AG04450 (cell line): ENCODE data around the gene HK3. TPM values are rescaled to one million over a fixed set of nuclear protein-coding genes. Genes with fewer than 3 reads are reported as not detected.

Experiments used
- CTCF ChIA-PET: fragments of 300-600, 350-600 bp; formaldehyde crosslinking; extraction: SDS; loops from one replicate; lab custom pipeline; 2022; ENCODE audit warnings: antibody characterized with exemption, inconsistent platforms; lab: Charles Lee
- POLR2A ChIA-PET: fragments of 350-600 bp; formaldehyde crosslinking; extraction: SDS; loops from one replicate; lab custom pipeline; 2021; ENCODE audit warnings: antibody characterized with exemption, inconsistent platforms; lab: Yijun Ruan, JAX
- DNase-seq: peaks from one replicate; pipeline ENCODE4 v3.0.0-alpha.2; 2011; ENCODE audit warnings: low read depth, low spot score
- H3K27ac ChIP-seq: one replicate; pipeline ENCODE4 v1.5.1; 2012; ENCODE audit warnings: low read depth, low read length, control low read depth
- H3K27me3 ChIP-seq: one replicate; pipeline ENCODE4 v1.6.0; 2012; ENCODE audit warnings: low read length; ENCODE audit not compliant: control insufficient read depth, insufficient read depth
- H3K4me3 ChIP-seq: 2 replicates; pipeline ENCODE4 v1.5.1; 2011; ENCODE audit warnings: mild to moderate bottlenecking, low read depth, low read length, control low read depth
- H3K9me3 ChIP-seq: 2 replicates; pipeline ENCODE4 v1.5.1; 2012; ENCODE audit warnings: low read length; ENCODE audit not compliant: control insufficient read depth, insufficient read depth
- polyA minus RNA-seq: library from RNA; depleted of rRNA, polyadenylated mRNA; stranded (reverse); fragments of >200 nt; gene quantifications from 2 replicates; pipeline ENCODE4 v1.2.3, GENCODE V29; 2011; rRNA and poly(A)+ RNA removed
- polyA plus RNA-seq: library from polyadenylated mRNA; depleted of rRNA; stranded (reverse); fragments of >200 nt; gene quantifications from 2 replicates; pipeline ENCODE4 v1.2.3, GENCODE V29; 2011; rRNA removed
- TF ChIP-seq, protein P1 (sequence below): IDR thresholded peaks from 2 replicates; pipeline ENCODE4 v1.5.1; 2011; ENCODE audit warnings: low read depth, low read length, control low read depth, inconsistent platforms

The HK3 gene, protein sequence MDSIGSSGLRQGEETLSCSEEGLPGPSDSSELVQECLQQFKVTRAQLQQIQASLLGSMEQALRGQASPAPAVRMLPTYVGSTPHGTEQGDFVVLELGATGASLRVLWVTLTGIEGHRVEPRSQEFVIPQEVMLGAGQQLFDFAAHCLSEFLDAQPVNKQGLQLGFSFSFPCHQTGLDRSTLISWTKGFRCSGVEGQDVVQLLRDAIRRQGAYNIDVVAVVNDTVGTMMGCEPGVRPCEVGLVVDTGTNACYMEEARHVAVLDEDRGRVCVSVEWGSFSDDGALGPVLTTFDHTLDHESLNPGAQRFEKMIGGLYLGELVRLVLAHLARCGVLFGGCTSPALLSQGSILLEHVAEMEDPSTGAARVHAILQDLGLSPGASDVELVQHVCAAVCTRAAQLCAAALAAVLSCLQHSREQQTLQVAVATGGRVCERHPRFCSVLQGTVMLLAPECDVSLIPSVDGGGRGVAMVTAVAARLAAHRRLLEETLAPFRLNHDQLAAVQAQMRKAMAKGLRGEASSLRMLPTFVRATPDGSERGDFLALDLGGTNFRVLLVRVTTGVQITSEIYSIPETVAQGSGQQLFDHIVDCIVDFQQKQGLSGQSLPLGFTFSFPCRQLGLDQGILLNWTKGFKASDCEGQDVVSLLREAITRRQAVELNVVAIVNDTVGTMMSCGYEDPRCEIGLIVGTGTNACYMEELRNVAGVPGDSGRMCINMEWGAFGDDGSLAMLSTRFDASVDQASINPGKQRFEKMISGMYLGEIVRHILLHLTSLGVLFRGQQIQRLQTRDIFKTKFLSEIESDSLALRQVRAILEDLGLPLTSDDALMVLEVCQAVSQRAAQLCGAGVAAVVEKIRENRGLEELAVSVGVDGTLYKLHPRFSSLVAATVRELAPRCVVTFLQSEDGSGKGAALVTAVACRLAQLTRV
- not detected in 2 replicates for polyA plus RNA-seq
- not detected in 2 replicates for polyA minus RNA-seq

DNA sequence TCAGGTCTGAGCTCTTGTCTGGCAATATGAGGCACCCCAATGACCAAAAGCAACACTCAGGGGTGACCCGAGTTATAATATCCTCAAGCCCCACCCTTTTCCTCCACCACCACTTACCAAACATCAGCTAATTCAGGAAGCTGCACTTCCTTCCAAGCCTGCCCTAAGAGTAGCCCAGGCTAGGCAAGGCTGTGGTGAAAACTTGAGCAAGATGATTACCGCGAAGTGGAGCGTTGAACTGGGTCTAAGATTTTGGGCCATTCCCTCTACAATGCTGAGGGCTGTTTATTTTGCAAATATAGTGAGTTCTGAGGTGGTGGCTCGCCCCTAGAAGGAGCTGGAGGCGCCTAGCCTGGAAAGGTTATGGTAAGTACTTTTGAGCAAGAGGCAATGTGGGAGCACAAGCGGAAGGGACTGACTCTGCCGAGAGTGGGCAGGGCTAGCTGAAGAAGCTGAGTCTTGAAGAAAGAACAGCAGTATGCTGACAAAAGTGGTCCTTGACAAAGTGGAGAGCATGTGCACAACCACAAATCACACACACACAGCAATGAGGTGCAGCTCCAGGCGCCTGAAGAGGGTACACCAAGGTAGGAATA, at the start of gene HK3:
Gene HK3, minus strand, starts transcription at position 51 of the 596 bp plus-strand sequence. CDS start 3,187 bp downstream, outside the sequence.
- POLR2A ChIA-PET, result no interaction called here
- Histone ChIP-seq H3K9me3 (no peaks in the 10 kb centered on the region), H3K27ac (no peak within 1 kb of the TSS), H3K4me3 (no peak within 1 kb of the TSS), H3K27me3 (peaks cover 11% of the 10 kb centered on the region)
- CTCF ChIA-PET, result no interaction called here
- TF ChIP-seq, protein P1, sequence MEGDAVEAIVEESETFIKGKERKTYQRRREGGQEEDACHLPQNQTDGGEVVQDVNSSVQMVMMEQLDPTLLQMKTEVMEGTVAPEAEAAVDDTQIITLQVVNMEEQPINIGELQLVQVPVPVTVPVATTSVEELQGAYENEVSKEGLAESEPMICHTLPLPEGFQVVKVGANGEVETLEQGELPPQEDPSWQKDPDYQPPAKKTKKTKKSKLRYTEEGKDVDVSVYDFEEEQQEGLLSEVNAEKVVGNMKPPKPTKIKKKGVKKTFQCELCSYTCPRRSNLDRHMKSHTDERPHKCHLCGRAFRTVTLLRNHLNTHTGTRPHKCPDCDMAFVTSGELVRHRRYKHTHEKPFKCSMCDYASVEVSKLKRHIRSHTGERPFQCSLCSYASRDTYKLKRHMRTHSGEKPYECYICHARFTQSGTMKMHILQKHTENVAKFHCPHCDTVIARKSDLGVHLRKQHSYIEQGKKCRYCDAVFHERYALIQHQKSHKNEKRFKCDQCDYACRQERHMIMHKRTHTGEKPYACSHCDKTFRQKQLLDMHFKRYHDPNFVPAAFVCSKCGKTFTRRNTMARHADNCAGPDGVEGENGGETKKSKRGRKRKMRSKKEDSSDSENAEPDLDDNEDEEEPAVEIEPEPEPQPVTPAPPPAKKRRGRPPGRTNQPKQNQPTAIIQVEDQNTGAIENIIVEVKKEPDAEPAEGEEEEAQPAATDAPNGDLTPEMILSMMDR, result no peak
- DNase-seq, result no peak

DNA sequence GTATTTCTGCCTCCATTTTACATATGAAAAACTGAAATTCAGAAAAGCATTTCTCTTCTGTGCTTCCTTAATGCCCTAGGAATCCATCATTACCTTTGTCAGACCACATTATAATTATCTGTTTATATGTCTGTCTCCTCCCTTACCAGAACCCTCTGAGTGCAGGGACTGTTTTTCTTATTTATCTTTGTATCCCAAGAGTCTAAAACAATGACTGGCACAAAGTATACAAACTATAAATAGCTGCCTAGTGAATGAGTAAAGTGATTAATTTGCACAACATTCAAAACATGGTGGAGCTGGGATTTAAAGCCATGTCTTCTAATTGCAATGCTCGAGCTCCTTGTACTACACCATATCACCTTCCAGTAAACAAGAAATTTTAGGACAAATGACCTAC, 49.3 kb upstream of the HK3 start:
- no peaks in the 10 kb centered on the region for H3K27me3 ChIP-seq
- POLR2A ChIA-PET, result no interaction called here
- CTCF ChIA-PET, result interaction anchor here (1.7 kb wide), 1 partner anchor 288 kb away, joined by 17 read pairs; no protein-coding TSS in a partner anchor
- no peak for DNase-seq
- no peak overlapping the region for H3K27ac ChIP-seq
- H3K9me3 ChIP-seq, result no peaks in the 10 kb centered on the region
- no peak overlapping the region for H3K4me3 ChIP-seq
- TF ChIP-seq, protein P1, result no peak

DNA sequence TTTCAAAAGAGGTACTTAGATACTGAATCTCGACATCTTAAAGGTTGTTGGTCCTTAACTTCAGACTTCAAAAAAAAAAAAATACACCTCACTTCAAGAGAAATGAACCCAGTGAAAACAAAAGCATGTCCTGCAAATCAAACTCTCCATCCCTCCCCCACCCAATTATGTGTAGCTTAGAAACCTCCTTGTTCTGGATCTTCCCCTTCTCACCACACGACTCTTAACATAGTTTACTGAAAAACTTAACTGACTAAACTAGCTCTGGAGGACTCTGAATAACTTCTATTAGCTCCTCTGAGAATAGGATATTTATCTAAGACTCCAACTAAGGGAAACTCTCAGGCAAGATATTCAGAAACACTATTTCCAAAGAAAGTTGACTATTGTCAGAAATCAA, 48.7 kb upstream of the HK3 start:
- CTCF ChIA-PET, result interaction anchor here (1.7 kb wide), 1 partner anchor 287 kb away, joined by 17 read pairs; no protein-coding TSS in a partner anchor
- H3K9me3 ChIP-seq, result no peaks in the 10 kb centered on the region
- DNase-seq, result no peak
- no peak overlapping the region for H3K27ac ChIP-seq
- H3K27me3 ChIP-seq, result no peaks in the 10 kb centered on the region
- POLR2A ChIA-PET, result interaction anchor here (0.7 kb wide), 1 partner anchor 26 kb away, joined by 8 read pairs; no protein-coding TSS in a partner anchor
- TF ChIP-seq, protein P1, result no peak
- H3K4me3 ChIP-seq, result no peak overlapping the region

DNA sequence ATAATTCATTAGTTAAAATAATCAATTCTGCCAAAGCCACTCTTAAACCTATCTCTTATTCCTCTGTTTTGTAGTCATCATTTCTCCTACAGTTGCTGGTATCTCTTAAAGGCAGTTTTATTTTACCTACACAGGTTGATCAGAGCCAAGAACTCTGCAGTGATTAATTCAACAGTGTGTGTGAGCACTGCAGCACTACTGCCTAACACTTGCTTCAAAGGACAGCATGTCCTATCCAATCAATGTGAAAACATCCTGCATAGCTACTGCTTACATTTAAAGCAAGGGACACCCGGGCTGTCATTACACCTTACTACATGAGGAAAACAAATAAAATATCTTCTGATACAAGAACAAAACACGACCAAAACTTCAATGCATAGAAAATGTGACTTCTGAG, 45.1 kb upstream of the HK3 start:
- ChIA-PET POLR2A (no interaction called here), CTCF (interaction anchor here (1.3 kb wide), 1 partner anchor 284 kb away, joined by 3 read pairs; no protein-coding TSS in a partner anchor)
- Histone ChIP-seq H3K27me3 (no peaks in the 10 kb centered on the region), H3K4me3 (no peak overlapping the region), H3K27ac (no peak overlapping the region), H3K9me3 (no peaks in the 10 kb centered on the region)
- DNase-seq, result no peak
- TF ChIP-seq, protein P1, result no peak
